ENCODE results near the gene TMEM63C.

GRCh38 chr14:77270361-77271112 lies 88.9 kb downstream of the TMEM63C start:
- no peak for TF ChIP-seq CTCF (conservative IDR thresholded peaks at IDR 0.05)
- TF ChIP-seq ZFX (IDR thresholded peaks at IDR 0.05) = no peak
